GM23338 (cell line): ENCODE measurements around the gene SIMC1.

Experiments
- CTCF ChIP-seq, 2 experiments: fragments of 200-600 bp in 1 of 2; sonication (generic) in 1 of 2; conservative IDR thresholded peaks; 2 replicates each; pipeline versions ENCODE4 v1.5.1 to v1.6.1; 2016 to 2017; ENCODE audit warnings: antibody characterized with exemption in 2 of 2, low read depth in 2 of 2, mild to moderate bottlenecking in 2 of 2, moderate library complexity in 1 of 2
- EZH2 ChIP-seq: fragments of 200-600 bp; sonication (generic); IDR thresholded peaks from one replicate; pipeline ENCODE4 v1.8.0; 2017; ENCODE audit warnings: antibody characterized with exemption, mild to moderate bottlenecking, low read depth; ENCODE audit not compliant: unreplicated experiment
- POLR2AphosphoS5 ChIP-seq: IDR thresholded peaks from 2 replicates; pipeline ENCODE4 v1.6.1; 2016; ENCODE audit warnings: antibody characterized with exemption, low read depth

DNA sequence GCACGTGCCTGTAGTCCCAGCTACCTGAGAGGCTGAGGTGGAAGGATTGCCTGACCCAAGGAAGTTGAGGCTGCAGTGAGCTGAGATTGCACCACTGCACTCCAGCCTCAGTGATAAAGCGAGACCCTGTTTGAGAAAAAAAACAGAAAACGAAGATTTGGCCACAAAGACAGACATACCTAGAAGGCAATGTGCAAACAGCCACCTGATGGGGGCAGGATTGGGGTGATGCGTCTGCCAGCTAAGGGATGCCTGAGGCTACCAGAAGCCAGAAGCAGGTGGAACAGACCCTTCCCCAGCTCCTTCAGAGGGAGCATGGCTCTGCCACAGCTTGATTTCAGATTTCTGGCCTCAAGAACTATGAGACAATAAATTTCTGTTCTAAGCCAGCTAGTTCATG lies 153.3 kb downstream of the SIMC1 start:
- TF ChIP-seq CTCF (conservative IDR thresholded peaks at IDR 0.05; ENCODE audit: low read depth in 2 of 2) (peak; percentile 30 to 41; a peak in 2 of 4 replicates), EZH2 (no peak), POLR2AphosphoS5 (no peak)
